Small intestine (tissue), 7 donors: ENCODE results near the gene LYPD3. TPM values are rescaled to one million over a fixed set of nuclear protein-coding genes. Genes with fewer than 3 reads are reported as not detected.
A peak's percentile ranks its signal among the peaks of the same experiment; 100 is the strongest.

Source experiments
- DNase-seq, 2 donors: peaks; one replicate each; pipeline versions ENCODE4 v3.0.0 to v3.0.0-alpha.2; 2013
- FAIRE-seq: peaks from 2 replicates; lab custom pipeline; 2012; peaks lifted over from hg19 to GRCh38; lab: Jason Lieb, UNC
- H3K27ac ChIP-seq, 3 donors: one replicate each; pipeline ENCODE4 v1.5.1; 2013; ENCODE audit warnings: low read length in 2 of 3, mild to moderate bottlenecking in 2 of 3, control low read depth in 1 of 3, inconsistent platforms in 1 of 3, low read depth in 1 of 3, moderate library complexity in 1 of 3
- H3K27me3 ChIP-seq, 3 donors: one replicate each; pipeline ENCODE4 v1.6.1; 2013; ENCODE audit warnings: low read length in 3 of 3, inconsistent platforms in 1 of 3; ENCODE audit not compliant: control insufficient read depth in 3 of 3, insufficient read depth in 3 of 3
- H3K36me3 ChIP-seq, 3 donors: one replicate each; pipeline ENCODE4 v1.6.1; 2013; ENCODE audit warnings: low read length in 3 of 3, inconsistent platforms in 1 of 3, low read depth in 1 of 3, mild to moderate bottlenecking in 1 of 3, moderate library complexity in 1 of 3; ENCODE audit not compliant: control insufficient read depth in 3 of 3, insufficient read depth in 2 of 3
- H3K4me1 ChIP-seq, 3 donors: one replicate each; pipeline ENCODE4 v1.6.1; 2013; ENCODE audit warnings: low read length in 2 of 3, inconsistent platforms in 1 of 3, low read depth in 1 of 3, mild to moderate bottlenecking in 1 of 3, moderate library complexity in 1 of 3; ENCODE audit not compliant: control insufficient read depth in 3 of 3, insufficient read depth in 2 of 3
- H3K4me3 ChIP-seq, 3 donors: one replicate each; pipeline ENCODE4 v1.5.1; 2013; ENCODE audit warnings: low read length in 3 of 3, control low read depth in 1 of 3, inconsistent platforms in 1 of 3, low read depth in 1 of 3, mild to moderate bottlenecking in 1 of 3, moderate library complexity in 1 of 3
- H3K9me3 ChIP-seq, 2 donors: one replicate each; pipeline ENCODE4 v1.6.1; 2013; ENCODE audit warnings: low read depth in 1 of 2, low read length in 1 of 2; ENCODE audit not compliant: control insufficient read depth in 2 of 2, insufficient read depth in 1 of 2
- WGBS, 3 donors: extraction: QIAGEN DNeasy Blood & Tissue Kit; methylation state at CpG; one replicate each; pipeline ENCODE4 v1.1.7; 2013; 5-methylcytosine and 5-hydroxymethylcytosine counted together
- polyA plus RNA-seq, 4 donors: library from polyadenylated mRNA; stranded (reverse) in 3 of 4; unstranded in 1 of 4; fragments of 200-250 nt in 3 of 4; fragments of 120-200 nt in 1 of 4; gene quantifications; one replicate each; pipeline versions ENCODE4 v1.2.1 to v1.2.3, GENCODE V29; 2013
- donor health status: healthy with polysubstance abuse.
- donor health status: control.
- donor health status: control.
- donor health status: Bipolar disorder and iron deficiency.
- donor health status: healthy.

The LYPD3 gene
- polyA plus RNA-seq, 4 donors: 0.73 to 1.1 (median 0.86) TPM; not detected in 1

- H3K27me3 ChIP-seq: no peaks in the 10 kb centered on the region
- 1 to 2% (median 1%) methylated on average over 39 to 42 of the region's 42 CpGs for WGBS, 3 donors
- H3K4me1 ChIP-seq: peaks cover 0 to 23% (median 6%) of the 10 kb centered on the region in 3 donors
- peak within 1 kb of the TSS; percentile 80 to 97 (median 88) for H3K27ac ChIP-seq
- DNase-seq (peak; percentile 61 to 81), FAIRE-seq (no peak)
- H3K36me3 ChIP-seq: peaks cover 0 to 38% (median 6%) of the 10 kb centered on the region in 3 donors
- H3K9me3 ChIP-seq: no peaks in the 10 kb centered on the region
- peak within 1 kb of the TSS; percentile 69 to 93 (median 71) for H3K4me3 ChIP-seq
Measured at GRCh38 chr19:43504426-43505185, 39.2 kb upstream of the LYPD3 start, which contains the start of gene PHLDB3. Gene PHLDB3 (minus strand): TSS chr19:43504746. CDS start chr19:43504118, 628 bp downstream.

DNA sequence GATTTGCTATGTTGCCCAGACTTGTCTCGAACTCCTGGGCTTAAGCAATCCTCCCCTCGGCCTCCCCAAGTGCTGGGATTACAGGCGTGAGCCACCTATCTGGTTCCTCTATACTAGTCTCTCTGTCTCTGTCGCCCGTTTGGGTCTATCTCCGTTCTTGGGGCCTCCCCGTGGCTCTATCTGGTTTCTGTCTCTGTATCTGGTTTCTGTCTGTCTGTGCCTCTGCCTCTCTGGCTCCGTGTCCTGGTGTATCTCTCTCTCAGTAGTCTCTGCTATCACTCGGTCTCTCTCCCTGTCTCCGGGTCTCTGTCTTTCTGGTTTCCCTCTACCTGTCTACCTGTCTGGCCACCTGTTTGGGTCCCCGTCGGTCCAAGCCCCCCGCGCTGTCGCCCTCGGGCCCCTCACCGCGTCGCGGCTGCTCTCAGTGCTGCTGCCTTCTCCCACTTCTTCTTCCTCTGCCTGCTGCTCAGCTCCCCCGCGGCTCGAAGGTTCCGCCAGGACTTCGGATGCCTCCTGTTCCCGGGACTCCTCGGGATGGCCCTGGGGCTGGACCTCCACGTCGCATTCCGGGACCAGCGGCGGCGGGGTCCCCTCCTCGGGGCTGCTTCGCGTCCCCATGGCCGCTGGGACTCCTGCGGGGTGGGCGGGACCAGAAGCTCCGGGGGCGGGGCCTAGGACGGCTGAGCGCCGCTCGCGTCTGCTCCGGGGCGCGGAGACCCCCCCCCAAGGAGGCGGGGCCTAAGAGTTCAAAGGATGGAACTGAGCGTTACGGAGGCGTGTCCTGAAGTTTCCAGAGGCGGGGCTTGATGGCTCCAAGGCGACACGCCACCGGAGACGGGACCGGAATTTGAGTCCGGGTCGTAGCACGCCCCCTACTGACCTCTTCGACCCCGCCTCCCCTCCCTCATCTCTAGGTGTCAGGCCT, 38.4 kb upstream of the LYPD3 start:
- Histone ChIP-seq H3K4me1 (peaks cover 0 to 30% (median 6%) of the 10 kb centered on the region in 3 donors), H3K9me3 (no peaks in the 10 kb centered on the region), H3K4me3 (peak overlapping the region; percentile 69 to 93 (median 71)), H3K36me3 (peaks cover 0 to 43% (median 4%) of the 10 kb centered on the region in 3 donors), H3K27ac (peak overlapping the region; percentile 80 to 97 (median 88)), H3K27me3 (no peaks in the 10 kb centered on the region)
- FAIRE-seq: no peak
- DNase-seq: peak; percentile 96 to 98
- 1% methylated on average over 59 to 64 of the region's 64 CpGs for WGBS, 3 donors

- H3K27ac ChIP-seq: peak overlapping the region in 1 of 3 donors; percentile 97
- peaks cover 0 to 25% (median 6%) of the 10 kb centered on the region in 3 donors for H3K4me1 ChIP-seq
- WGBS, 3 donors: 86 to 93% (median 91%) methylated on average over 21 to 23 of the region's 23 CpGs
- peak overlapping the region in 1 of 3 donors; percentile 93 for H3K4me3 ChIP-seq
- H3K36me3 ChIP-seq: peaks cover 0 to 40% (median 0%) of the 10 kb centered on the region in 3 donors
- no peaks in the 10 kb centered on the region for H3K27me3 ChIP-seq
- no peaks in the 10 kb centered on the region for H3K9me3 ChIP-seq
- FAIRE-seq (no peak), DNase-seq (peak in 1 of 2 donors; percentile 13)
Measured at GRCh38 chr19:43502419-43502976, 37.1 kb upstream of the LYPD3 start.

DNA sequence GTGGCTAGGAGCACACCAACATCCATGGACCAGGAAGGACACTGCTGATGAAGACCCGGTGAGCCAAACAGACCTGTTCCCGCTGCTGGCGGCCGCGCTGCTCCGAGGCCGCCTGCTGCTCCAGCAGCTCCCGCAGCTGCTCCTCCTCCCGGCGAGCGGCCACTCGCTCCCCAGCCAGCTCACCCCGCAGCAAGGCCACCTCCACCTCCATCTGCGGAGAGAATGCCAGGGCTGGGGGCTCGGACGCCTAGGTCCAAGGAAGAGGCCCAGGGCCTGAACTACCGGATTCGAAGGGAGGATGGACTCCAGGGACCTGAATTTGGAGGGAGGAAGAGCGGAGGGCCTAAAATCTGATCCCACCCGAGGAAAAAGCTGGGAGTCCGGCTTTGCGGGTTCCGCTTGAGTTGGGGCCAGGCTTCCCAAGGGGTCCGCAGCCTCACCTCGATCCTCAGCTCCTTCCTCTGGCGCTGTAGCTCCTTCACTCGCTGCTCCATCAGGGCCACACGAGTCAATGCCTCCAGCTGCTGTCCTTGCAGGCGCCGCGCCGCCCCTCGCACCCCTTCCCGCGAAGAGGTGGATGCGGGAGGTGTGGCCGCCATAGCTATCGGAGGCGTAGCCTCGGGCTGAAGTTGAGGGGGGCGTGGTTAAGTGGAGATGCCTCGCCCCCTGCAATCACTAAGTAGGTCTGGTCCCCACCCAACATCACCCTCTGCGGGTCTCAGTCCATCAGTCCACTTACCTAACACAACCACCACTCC, 36.4 kb upstream of the LYPD3 start:
- Histone ChIP-seq H3K4me3 (no peak overlapping the region), H3K27me3 (no peaks in the 10 kb centered on the region), H3K36me3 (peaks cover 1 to 46% (median 3%) of the 10 kb centered on the region in 3 donors), H3K27ac (no peak overlapping the region), H3K9me3 (no peaks in the 10 kb centered on the region), H3K4me1 (peaks cover 0 to 25% (median 6%) of the 10 kb centered on the region in 3 donors)
- FAIRE-seq (no peak), DNase-seq (peak in 1 of 2 donors; percentile 47)
- 72 to 95% (median 93%) methylated on average over 42 to 43 of the region's 43 CpGs for WGBS, 3 donors

DNA sequence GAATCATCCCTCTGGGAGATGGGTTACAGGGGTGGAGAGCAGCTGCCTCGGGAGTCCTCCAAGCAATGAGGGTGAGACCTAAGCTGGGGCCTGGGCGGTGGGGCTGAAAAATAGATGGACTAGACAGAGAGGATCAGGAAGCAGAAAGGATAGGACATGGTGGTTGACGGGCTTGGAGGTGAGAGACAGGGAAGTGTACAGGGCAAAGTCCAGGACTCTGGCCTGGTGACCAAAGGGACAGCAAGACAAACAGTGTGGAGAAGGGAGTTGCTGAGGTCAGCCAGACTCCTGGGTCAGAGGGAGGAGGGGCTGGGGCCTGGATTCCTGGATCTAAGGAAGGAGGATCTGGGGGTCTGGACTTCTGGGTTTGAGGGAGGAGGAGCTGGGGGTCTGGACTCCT, 33.6 kb upstream of the LYPD3 start:
- Histone ChIP-seq H3K4me1 (peaks cover 0 to 19% (median 0%) of the 10 kb centered on the region in 3 donors), H3K27ac (peak overlapping the region in 2 of 3 donors; percentile 8 to 54), H3K9me3 (no peaks in the 10 kb centered on the region), H3K36me3 (peaks cover 8 to 57% (median 9%) of the 10 kb centered on the region in 3 donors), H3K27me3 (no peaks in the 10 kb centered on the region), H3K4me3 (no peak overlapping the region)
- DNase-seq (peak; percentile 66 to 73), FAIRE-seq (no peak)
- WGBS, 3 donors: 59 to 78% (median 70%) methylated on average over 3 of the region's 3 CpGs

DNA sequence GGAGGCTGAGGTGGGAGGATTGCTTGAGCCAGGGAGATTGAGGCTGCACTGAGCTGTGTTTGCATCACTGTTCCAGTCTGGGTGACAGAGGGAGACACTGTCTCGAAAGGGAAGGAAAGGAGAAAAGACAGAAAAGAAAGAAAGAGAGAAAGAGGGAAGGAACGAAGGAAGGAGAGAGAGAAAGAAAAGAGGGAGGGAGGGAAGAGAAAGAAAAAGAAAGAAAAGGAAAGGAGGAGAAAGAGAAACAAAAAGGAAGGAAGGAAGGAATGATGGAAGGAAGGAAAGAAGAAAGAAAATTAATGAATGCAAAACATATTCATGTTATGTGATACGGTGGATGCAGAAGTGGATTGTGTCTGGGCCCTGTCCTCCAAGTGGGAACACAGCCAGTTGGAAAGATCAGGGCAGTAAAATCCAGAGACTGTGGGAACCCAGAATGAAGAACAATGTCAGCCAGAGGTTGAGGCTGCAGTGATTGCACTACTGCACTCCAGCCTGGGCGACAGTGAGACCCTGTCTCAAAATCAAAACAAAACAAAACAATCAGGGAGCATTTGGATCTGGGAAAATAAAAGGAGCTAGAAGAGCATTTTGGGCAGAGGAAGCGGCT, 32.9 kb upstream of the LYPD3 start:
- Histone ChIP-seq H3K4me3 (no peak overlapping the region), H3K27ac (peak overlapping the region in 1 of 3 donors; percentile 54), H3K4me1 (peaks cover 0 to 19% (median 0%) of the 10 kb centered on the region in 3 donors), H3K36me3 (peaks cover 8 to 59% (median 9%) of the 10 kb centered on the region in 3 donors), H3K9me3 (no peaks in the 10 kb centered on the region), H3K27me3 (no peaks in the 10 kb centered on the region)
- WGBS, 3 donors: 78 to 93% (median 91%) methylated on average over 5 of the region's 5 CpGs
- DNase-seq: no peak
- no peak for FAIRE-seq

GRCh38 chr19:43496960-43497359, 31.6 kb upstream of the LYPD3 start:
- H3K4me1 ChIP-seq: peaks cover 0 to 13% (median 0%) of the 10 kb centered on the region in 3 donors
- H3K9me3 ChIP-seq: no peaks in the 10 kb centered on the region
- no peaks in the 10 kb centered on the region for H3K27me3 ChIP-seq
- no peak for DNase-seq
- FAIRE-seq: no peak
- WGBS, 3 donors: 94 to 100% (median 98%) methylated on average over 7 of the region's 7 CpGs
- H3K36me3 ChIP-seq: peaks cover 8 to 57% (median 9%) of the 10 kb centered on the region in 3 donors
- H3K27ac ChIP-seq: no peak overlapping the region
- H3K4me3 ChIP-seq: no peak overlapping the region
